GM06990 (cell line): ENCODE results near the gene HMGN3.
"Not testable (repeated sequence)": the region's sequence is repeated elsewhere in the genome, so short reads cannot be mapped to it uniquely, and the experiment has no call there.

Experiments
- DNase-seq: peaks from one replicate; pipeline ENCODE4 v3.0.0-alpha.2; 2011; ENCODE audit not compliant: insufficient read length; ENCODE audit errors: extremely low read depth
- H3K27me3 ChIP-seq: replicated peaks from 2 replicates; pipeline ENCODE4 v1.6.0; 2011; ENCODE audit warnings: low read length; ENCODE audit not compliant: control insufficient read depth, insufficient read depth
- H3K36me3 ChIP-seq: 2 replicates; pipeline ENCODE4 v1.5.1; 2011; ENCODE audit warnings: low read length; ENCODE audit not compliant: control insufficient read depth, insufficient read depth
- H3K4me3 ChIP-seq: replicated peaks from 2 replicates; pipeline ENCODE4 v1.5.1; 2011; ENCODE audit warnings: low read depth, mild to moderate bottlenecking, control low read depth, low read length
- CTCF ChIP-seq: IDR thresholded peaks from 2 replicates; pipeline ENCODE4 v1.5.1; 2011; ENCODE audit warnings: low read length, control low read depth, mild to moderate bottlenecking, inconsistent platforms; ENCODE audit not compliant: insufficient read depth, poor library complexity, severe bottlenecking

The HMGN3 gene

DNA sequence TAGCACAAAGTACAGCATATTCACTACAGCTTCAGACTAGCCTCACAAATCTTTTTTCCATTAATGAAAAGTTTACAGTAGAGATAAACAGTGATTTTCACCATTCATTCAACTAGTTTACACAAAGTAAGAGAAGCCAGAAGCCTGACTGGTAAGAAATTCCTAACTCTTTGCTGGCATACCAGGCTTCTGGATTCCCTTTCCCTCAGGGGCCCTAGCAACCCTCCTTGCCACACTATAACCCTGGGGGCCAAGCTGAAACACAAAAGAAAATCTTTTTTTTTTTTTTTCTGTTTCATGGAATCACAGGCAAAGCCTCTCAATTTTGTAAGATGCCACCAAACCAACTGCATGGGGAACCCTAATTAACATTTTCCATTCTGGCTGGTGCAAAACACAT lies 28.9 kb upstream of the HMGN3 start:
- no peak for DNase-seq
- no peaks in the 10 kb centered on the region for H3K27me3 ChIP-seq
- H3K4me3 ChIP-seq = no peak overlapping the region
- H3K36me3 ChIP-seq = no peaks in the 10 kb centered on the region
- no peak for TF ChIP-seq CTCF

DNA sequence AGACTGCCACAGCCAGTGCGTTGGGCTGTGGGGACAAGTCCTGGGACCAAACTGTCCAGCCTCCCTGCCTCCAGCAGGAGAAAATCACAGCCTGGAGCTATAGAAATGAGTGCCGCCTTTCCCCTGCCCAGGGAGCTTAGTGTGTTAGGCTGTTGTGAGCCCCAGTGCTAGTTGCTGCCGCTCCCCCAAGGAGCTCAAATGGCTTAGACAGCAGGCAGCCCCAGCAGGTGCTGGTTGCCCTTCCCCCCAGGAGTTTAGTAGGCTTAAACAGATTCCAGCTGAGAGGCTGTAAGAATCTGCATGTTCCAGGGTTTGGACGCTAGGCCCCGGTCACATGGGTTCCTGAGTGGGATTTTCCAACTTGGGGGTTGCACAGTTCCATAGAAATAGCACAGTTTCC lies 27.2 kb upstream of the HMGN3 start:
- no peak for DNase-seq
- Histone ChIP-seq H3K4me3 (no peak overlapping the region), H3K36me3 (no peaks in the 10 kb centered on the region), H3K27me3 (no peaks in the 10 kb centered on the region)
- TF ChIP-seq CTCF = no peak

GRCh38 chr6:79260772-79261171 lies 26.3 kb upstream of the HMGN3 start:
- no peak for DNase-seq
- no peaks in the 10 kb centered on the region for H3K36me3 ChIP-seq
- H3K27me3 ChIP-seq = no peaks in the 10 kb centered on the region
- H3K4me3 ChIP-seq = no peak overlapping the region
- no peak for TF ChIP-seq CTCF

DNA sequence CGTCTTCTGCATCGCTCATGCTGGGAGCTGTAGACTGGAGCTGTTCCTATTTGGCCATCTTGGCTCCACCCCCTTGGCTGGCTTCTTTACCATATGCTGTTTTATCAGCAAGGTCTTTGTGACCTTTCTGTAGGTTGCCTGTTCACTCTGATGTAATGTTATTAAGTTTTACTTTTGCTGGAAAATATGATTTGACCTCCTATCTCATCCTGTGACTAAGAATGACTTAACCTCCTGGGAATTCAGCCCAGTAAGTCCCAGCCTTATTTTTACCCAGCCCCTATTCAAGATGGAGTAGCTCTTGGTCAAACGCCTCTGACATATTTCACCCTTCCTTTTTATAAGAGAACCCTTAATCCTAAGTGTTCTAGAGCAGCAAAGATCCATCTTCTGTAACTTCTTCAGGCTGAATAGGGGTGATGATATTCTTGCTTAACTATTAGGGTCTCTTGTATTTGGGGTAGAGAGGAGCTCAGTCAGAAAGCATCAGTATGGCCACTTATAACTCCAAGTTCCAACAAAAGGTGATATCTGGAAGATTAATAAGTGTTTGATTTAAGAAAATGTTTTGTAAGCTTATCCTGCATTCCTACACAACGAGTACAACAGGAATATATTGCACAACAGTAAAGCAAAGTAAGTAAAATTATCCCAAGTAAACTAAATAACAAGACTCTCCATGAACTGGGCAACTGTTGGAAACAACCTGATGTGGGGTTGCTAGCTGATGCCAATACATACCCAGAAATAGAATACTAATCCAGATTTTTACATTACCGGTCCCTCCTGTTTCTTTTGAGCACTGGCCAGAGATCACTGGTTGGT lies 23.1 kb upstream of the HMGN3 start:
- no peak for DNase-seq
- TF ChIP-seq CTCF = no peak
- Histone ChIP-seq H3K4me3 (no peak overlapping the region), H3K36me3 (no peaks in the 10 kb centered on the region), H3K27me3 (no peaks in the 10 kb centered on the region)

DNA sequence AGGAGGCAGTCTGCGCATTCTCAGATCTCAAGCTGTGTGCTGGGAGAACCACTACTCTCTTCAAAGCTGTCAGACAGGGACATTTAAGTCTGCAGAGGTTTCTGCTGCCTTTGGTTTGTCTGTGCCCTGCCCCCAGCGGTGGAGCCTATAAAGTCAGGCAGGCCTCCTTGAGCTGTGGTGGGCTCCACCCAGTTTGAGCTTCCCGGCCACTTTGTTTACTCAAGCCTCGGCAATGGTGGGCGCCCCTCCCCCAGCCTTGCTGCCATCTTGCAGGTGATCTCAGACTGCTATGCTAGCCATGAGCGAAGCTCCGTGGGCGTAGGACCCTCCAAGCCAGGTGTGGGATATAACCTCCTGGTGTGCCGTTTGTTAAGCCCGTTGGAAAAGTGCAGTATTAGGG lies 22.3 kb upstream of the HMGN3 start:
- not testable (repeated sequence) for DNase-seq, H3K27me3 ChIP-seq, H3K36me3 ChIP-seq, H3K4me3 ChIP-seq

DNA sequence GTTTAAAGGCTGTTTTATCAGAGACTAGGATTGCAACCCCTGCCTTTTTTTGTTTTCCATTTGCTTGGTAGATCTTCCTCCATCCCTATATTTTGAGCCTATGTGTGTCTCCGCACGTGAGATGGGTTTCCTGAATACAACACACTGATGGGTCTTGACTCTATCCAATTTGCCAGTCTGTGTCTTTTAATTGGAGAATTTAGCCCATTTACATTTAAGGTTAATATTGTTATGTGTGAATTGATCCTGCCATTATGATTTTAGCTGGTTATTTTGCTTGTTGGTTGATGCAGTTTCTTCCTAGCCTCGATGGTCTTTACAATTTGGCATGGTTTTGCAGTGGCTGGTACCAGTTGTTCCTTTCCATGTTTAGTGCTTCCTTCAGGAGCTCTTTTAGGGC lies 20.6 kb upstream of the HMGN3 start:
- H3K36me3 ChIP-seq, H3K4me3 ChIP-seq, H3K27me3 ChIP-seq, DNase-seq: not testable (repeated sequence)

DNA sequence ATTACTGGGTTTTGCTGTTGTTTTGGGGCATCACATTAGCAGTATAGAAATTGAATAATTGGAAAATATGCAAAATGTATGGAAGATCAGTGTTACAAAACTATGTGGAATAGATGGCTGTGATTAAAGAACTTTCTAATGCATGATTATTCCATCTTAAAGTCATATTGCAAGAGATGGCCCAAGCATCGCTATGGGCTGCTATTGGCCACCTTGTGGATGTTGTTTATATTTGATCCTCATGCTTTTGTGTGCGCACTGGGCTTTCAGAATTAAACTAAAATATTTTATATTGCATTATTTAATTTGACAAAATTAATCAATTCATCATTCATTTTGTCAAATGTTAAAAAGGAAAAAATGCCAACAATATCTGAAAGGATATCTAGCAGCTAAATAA lies 16.1 kb upstream of the HMGN3 start:
- H3K36me3 ChIP-seq = no peaks in the 10 kb centered on the region
- no peak for DNase-seq
- H3K27me3 ChIP-seq = no peaks in the 10 kb centered on the region
- H3K4me3 ChIP-seq = no peak overlapping the region
- no peak for TF ChIP-seq CTCF
